Endothelial cell of umbilical vein (primary cell): Measurements from ENCODE around the gene BNC2. TPM values are rescaled to one million over a fixed set of nuclear protein-coding genes. Genes with fewer than 3 reads are reported as not detected.

Experiments used
- BruUV-seq: library from RNA; stranded (reverse); fragments of 400-500 nt; replicated peaks from 2 replicates; lab custom pipeline; 2021; lab: Mats Ljungman, UMichigan
- CTCF ChIA-PET: fragments of 300-600, 350-600 bp; sonication (Branson Sonifier 250); formaldehyde crosslinking; loops from one replicate; lab custom pipeline; 2021; ENCODE audit warnings: antibody characterized with exemption, inconsistent platforms; lab: Charles Lee
- POLR2A ChIA-PET: fragments of 300-600, 350-600 bp; sonication (Branson Sonifier 250); formaldehyde crosslinking; loops from one replicate; lab custom pipeline; 2021; ENCODE audit warnings: antibody characterized with exemption, inconsistent platforms; lab: Charles Lee
- DNase-seq: peaks from one replicate; pipeline ENCODE4 v3.0.0-alpha.2; 2011; ENCODE audit warnings: low read depth, low spot score
- FAIRE-seq: peaks from 2 replicates; lab custom pipeline; 2011; peaks lifted over from hg19 to GRCh38; lab: Jason Lieb, UNC
- H2AFZ ChIP-seq: 2 replicates; pipeline ENCODE4 v1.6.0; 2012; ENCODE audit warnings: low read depth, low read length, control low read depth, inconsistent platforms
- H3K27ac ChIP-seq: 2 replicates; pipeline ENCODE4 v1.5.1; 2011; ENCODE audit warnings: low read depth, mild to moderate bottlenecking, control low read depth, low read length, moderate library complexity; ENCODE audit not compliant: insufficient read depth
- H3K27me3 ChIP-seq, 2 experiments: 2 replicates each; pipeline versions ENCODE4 v1.6.0 to v1.6.1; 2011; ENCODE audit warnings: low read length in 2 of 2, mixed read lengths in 1 of 2; ENCODE audit not compliant: control insufficient read depth in 2 of 2, insufficient read depth in 2 of 2
- H3K36me3 ChIP-seq, 2 experiments: 2 replicates in 1 of 2; 3 replicates in 1 of 2; pipeline ENCODE4 v1.5.1; 2011; ENCODE audit warnings: low read length in 2 of 2, mild to moderate bottlenecking in 1 of 2, moderate library complexity in 1 of 2; ENCODE audit not compliant: control insufficient read depth in 2 of 2, insufficient read depth in 2 of 2; ENCODE audit errors: extremely low read depth in 1 of 2
- H3K4me1 ChIP-seq: 3 replicates; pipeline ENCODE4 v1.5.1; 2011; ENCODE audit warnings: mild to moderate bottlenecking, low read length; ENCODE audit not compliant: control insufficient read depth, insufficient read depth; ENCODE audit errors: extremely low read depth
- H3K4me2 ChIP-seq: 2 replicates; pipeline ENCODE4 v1.6.1; 2011; ENCODE audit warnings: low read length, control low read depth, mixed read lengths; ENCODE audit not compliant: insufficient read depth
- H3K4me3 ChIP-seq, 3 experiments: fragments of 200-600 bp in 1 of 3; sonication (generic), shearing (Covaris generic) in 1 of 3; replicated peaks in 1 of 3; 2 replicates each; pipeline ENCODE4 v1.5.1; 2011 to 2016; ENCODE audit warnings: control low read depth in 3 of 3, low read length in 3 of 3, mild to moderate bottlenecking in 2 of 3, inconsistent platforms in 1 of 3, low read depth in 1 of 3, moderate library complexity in 1 of 3; ENCODE audit not compliant: insufficient read depth in 1 of 3
- H3K79me2 ChIP-seq: 2 replicates; pipeline ENCODE4 v1.6.0; 2012; ENCODE audit warnings: low read length, inconsistent platforms; ENCODE audit not compliant: control insufficient read depth, insufficient read depth
- H3K9ac ChIP-seq: replicated peaks from 2 replicates; pipeline ENCODE3; 2011; ENCODE audit warnings: low read length, control low read depth; ENCODE audit not compliant: insufficient read depth; ENCODE audit errors: extremely low read depth
- H3K9me1 ChIP-seq: replicated peaks from 3 replicates; pipeline ENCODE4 v1.6.0; 2011; ENCODE audit warnings: mild to moderate bottlenecking, low read length; ENCODE audit not compliant: control insufficient read depth, insufficient read depth; ENCODE audit errors: extremely low read depth
- H3K9me3 ChIP-seq: replicated peaks from 2 replicates; pipeline ENCODE4 v1.5.1; 2012; ENCODE audit warnings: low read length, inconsistent platforms; ENCODE audit not compliant: control insufficient read depth, insufficient read depth
- H4K20me1 ChIP-seq: replicated peaks from 2 replicates; pipeline ENCODE3; 2011; ENCODE audit warnings: mild to moderate bottlenecking, low read length; ENCODE audit not compliant: control insufficient read depth, insufficient read depth; ENCODE audit errors: extremely low read depth
- CTCF ChIP-seq, 2 donors: IDR thresholded peaks; 1 replicate in 1 of 2; 2 replicates in 1 of 2; pipeline ENCODE4 v1.5.1; 2011; ENCODE audit warnings: low read length in 2 of 2, mild to moderate bottlenecking in 2 of 2, moderate library complexity in 2 of 2, control low read depth in 1 of 2, inconsistent platforms in 1 of 2, low read depth in 1 of 2; ENCODE audit not compliant: insufficient read depth in 1 of 2; ENCODE audit errors: extremely low read depth in 1 of 2
- EZH2 ChIP-seq: IDR thresholded peaks from 2 replicates; pipeline ENCODE4 v1.6.1; 2012; ENCODE audit warnings: borderline replicate concordance, low read depth, mild to moderate bottlenecking, moderate library complexity, low read length, inconsistent platforms; ENCODE audit not compliant: severe bottlenecking
- FOS ChIP-seq: IDR thresholded peaks from 2 replicates; pipeline ENCODE4 v1.6.1; 2011; ENCODE audit warnings: mild to moderate bottlenecking, low read length, moderate library complexity, borderline replicate concordance; ENCODE audit not compliant: insufficient read depth
- GATA2 ChIP-seq: IDR thresholded peaks from 2 replicates; pipeline ENCODE4 v1.7.0; 2011; ENCODE audit warnings: low read depth, mild to moderate bottlenecking, moderate library complexity, mixed read lengths, low read length; ENCODE audit not compliant: insufficient read length, insufficient read depth
- JUN ChIP-seq: IDR thresholded peaks from 2 replicates; pipeline ENCODE4 v1.6.1; 2011; ENCODE audit warnings: borderline replicate concordance, low read depth; ENCODE audit not compliant: insufficient read length, insufficient read depth
- MAX ChIP-seq: IDR thresholded peaks from 2 replicates; pipeline ENCODE4 v1.6.1; 2011; ENCODE audit not compliant: insufficient read depth, insufficient read length
- MYC ChIP-seq: IDR thresholded peaks from one replicate; pipeline ENCODE4 v1.6.1; 2011; ENCODE audit warnings: mild to moderate bottlenecking, low read depth, low read length
- POLR2A ChIP-seq: IDR thresholded peaks from 2 replicates; pipeline ENCODE4 v1.6.1; 2012; ENCODE audit warnings: low read depth, mild to moderate bottlenecking, control low read depth, low read length
- POLR2AphosphoS5 ChIP-seq: IDR thresholded peaks from 2 replicates; pipeline ENCODE4 v1.6.1; 2012; ENCODE audit warnings: low read depth, mild to moderate bottlenecking, control low read depth, low read length, moderate library complexity; ENCODE audit not compliant: insufficient read depth
- dilution Hi-C: fragments of 300-500 bp; cut with MboI; formaldehyde crosslinking; loops from one replicate; pipeline ENCODE4 v1.15.0; 2019; ENCODE audit warnings: low sequenced_read_pairs; ENCODE audit not compliant: extremely low pct_ligation_motif_present
- intact Hi-C: fragments of 100-400 bp; cut with micrococcal nuclease; formaldehyde crosslinking; loops from one replicate; pipeline ENCODE4 v1.10.0; 2022
- polyA plus RNA-seq, 4 experiments: library from polyadenylated mRNA; depleted of rRNA in 3 of 4; stranded (reverse) in 3 of 4; unstranded in 1 of 4; fragments of >200 nt; gene quantifications; 2 replicates each; pipeline versions ENCODE4 v1.2.1 to v1.2.3, GENCODE V29; 2011 to 2012; ENCODE audit warnings: missing spikeins in 1 of 4
- total RNA-seq: library from RNA; stranded (reverse); gene quantifications from 2 replicates; pipeline ENCODE4 v1.2.3, GENCODE V29; 2021

The BNC2 gene
- total and polyA plus RNA-seq, 2 donors (not counting 3 experiments of a cell fraction or from before 2014, with no cell fraction given) = 12.1 to 34.3 TPM

- dilution Hi-C loops (no loop called here), intact Hi-C loops (no loop called here)
- TF ChIP-seq EZH2 (no peak), MYC (no peak), MAX (no peak), JUN (no peak), POLR2A (no peak), POLR2AphosphoS5 (no peak), FOS (no peak), GATA2 (no peak), CTCF (IDR thresholded peaks at IDR 0.05; ENCODE audit: extremely low read depth in 1 of 2, insufficient read depth in 1 of 2, low read depth in 1 of 2, low read length in 2 of 2) (no peak)
- Histone ChIP-seq H2AFZ (no peak overlapping the region), H3K4me3 (no peak overlapping the region), H3K9me3 (no peaks in the 10 kb centered on the region), H3K4me2 (no peak overlapping the region), H3K27ac (no peak overlapping the region), H4K20me1 (no peaks in the 10 kb centered on the region), H3K36me3 (no peaks in the 10 kb centered on the region), H3K9ac (no peak overlapping the region), H3K4me1 (no peaks in the 10 kb centered on the region), H3K27me3 (no peaks in the 10 kb centered on the region), H3K9me1 (no peaks in the 10 kb centered on the region), H3K79me2 (peaks cover 3% of the 10 kb centered on the region)
- no peak for DNase-seq
- no TSS peak for BruUV-seq
- CTCF ChIA-PET = no interaction called here
- POLR2A ChIA-PET = no interaction called here
- FAIRE-seq = no peak
Observed at GRCh38 chr9:16656432-16657169, 213.9 kb downstream of the BNC2 start.
